Mesenchymal stem cell (in vitro differentiated cells and primary cell): ENCODE results near the gene TNNC1.

Experiments used
- DNase-seq: peaks from one replicate; pipeline ENCODE4 v3.0.0-alpha.2; 2013
- H2AFZ ChIP-seq: one replicate; pipeline ENCODE4 v1.6.1; 2013; ENCODE audit warnings: low read depth, mild to moderate bottlenecking, control low read depth, inconsistent platforms, low read length, moderate library complexity
- H2AK5ac ChIP-seq: 2 replicates; pipeline ENCODE4 v1.6.1; 2013; ENCODE audit warnings: low read length, moderate library complexity, mild to moderate bottlenecking, inconsistent platforms; ENCODE audit not compliant: severe bottlenecking
- H2BK120ac ChIP-seq: one replicate; pipeline ENCODE4 v1.6.1; 2013; ENCODE audit warnings: low read depth, mild to moderate bottlenecking, inconsistent platforms, low read length, moderate library complexity
- H2BK12ac ChIP-seq, 2 experiments: one replicate each; pipeline ENCODE4 v1.6.1; 2013; ENCODE audit warnings: inconsistent platforms in 2 of 2, low read length in 2 of 2, mild to moderate bottlenecking in 2 of 2, moderate library complexity in 2 of 2, control low read depth in 1 of 2
- H2BK15ac ChIP-seq: one replicate; pipeline ENCODE4 v1.6.1; 2013; ENCODE audit warnings: mild to moderate bottlenecking, low read depth, inconsistent platforms; ENCODE audit not compliant: poor library complexity, severe bottlenecking
- H2BK5ac ChIP-seq: 2 replicates; pipeline ENCODE4 v1.6.1; 2013; ENCODE audit warnings: low read depth, mild to moderate bottlenecking, low read length, control low read depth, inconsistent platforms; ENCODE audit not compliant: poor library complexity, severe bottlenecking
- H3K14ac ChIP-seq, 2 experiments: one replicate each; pipeline ENCODE4 v1.6.1; 2013; ENCODE audit warnings: inconsistent platforms in 2 of 2, low read length in 2 of 2, control low read depth in 1 of 2, mild to moderate bottlenecking in 1 of 2, moderate library complexity in 1 of 2
- H3K18ac ChIP-seq, 2 experiments: one replicate each; pipeline ENCODE4 v1.6.1; 2013; ENCODE audit warnings: inconsistent platforms in 2 of 2, low read length in 2 of 2, control low read depth in 1 of 2, low read depth in 1 of 2, mild to moderate bottlenecking in 1 of 2
- H3K23ac ChIP-seq, 2 experiments: one replicate each; pipeline ENCODE4 v1.6.1; 2013; ENCODE audit warnings: inconsistent platforms in 2 of 2, low read length in 2 of 2, mild to moderate bottlenecking in 2 of 2, moderate library complexity in 2 of 2, control low read depth in 1 of 2
- H3K27ac ChIP-seq: 2 replicates; pipeline ENCODE4 v1.5.1; 2013; ENCODE audit warnings: mild to moderate bottlenecking, moderate library complexity, low read length, control low read depth, inconsistent platforms; ENCODE audit not compliant: poor library complexity, severe bottlenecking
- H3K27me3 ChIP-seq, 2 experiments: 2 replicates each; pipeline versions ENCODE4 v1.6.1 to v1.7.0; 2013; ENCODE audit warnings: low read length in 2 of 2, mild to moderate bottlenecking in 2 of 2, moderate library complexity in 2 of 2, control low read depth in 1 of 2, inconsistent platforms in 1 of 2; ENCODE audit not compliant: control insufficient read depth in 1 of 2, insufficient read depth in 1 of 2
- H3K36me3 ChIP-seq, 2 experiments: 2 replicates each; pipeline versions ENCODE4 v1.6.1 to v1.7.0; 2013; ENCODE audit warnings: low read length in 2 of 2, control low read depth in 1 of 2, inconsistent platforms in 1 of 2, low read depth in 1 of 2, mild to moderate bottlenecking in 1 of 2; ENCODE audit not compliant: insufficient read depth in 2 of 2, control insufficient read depth in 1 of 2
- H3K4ac ChIP-seq, 2 experiments: one replicate each; pipeline ENCODE4 v1.6.1; 2013; ENCODE audit warnings: inconsistent platforms in 2 of 2, low read length in 2 of 2, mild to moderate bottlenecking in 2 of 2, moderate library complexity in 2 of 2, control low read depth in 1 of 2, low read depth in 1 of 2
- H3K4me1 ChIP-seq: 2 replicates; pipeline ENCODE4 v1.6.1; 2013; ENCODE audit warnings: low read depth, low read length, control low read depth; ENCODE audit not compliant: control insufficient read depth, insufficient read depth
- H3K4me2 ChIP-seq: 2 replicates; pipeline ENCODE4 v1.6.1; 2013; ENCODE audit warnings: low read length, mild to moderate bottlenecking, inconsistent platforms; ENCODE audit not compliant: poor library complexity, severe bottlenecking
- H3K4me3 ChIP-seq, 2 experiments: 2 replicates each; pipeline versions ENCODE4 v1.5.1 to v1.7.0; 2013; ENCODE audit warnings: low read length in 2 of 2, mild to moderate bottlenecking in 2 of 2, control low read depth in 1 of 2, low read depth in 1 of 2; ENCODE audit not compliant: insufficient read depth in 1 of 2
- H3K79me1 ChIP-seq: replicated peaks from 2 replicates; pipeline ENCODE4 v1.6.1; 2013; ENCODE audit warnings: mild to moderate bottlenecking, control low read depth, low read length, inconsistent platforms; ENCODE audit not compliant: poor library complexity, severe bottlenecking
- H3K9ac ChIP-seq: 2 replicates; pipeline ENCODE4 v1.7.0; 2013; ENCODE audit warnings: mild to moderate bottlenecking, low read length, moderate library complexity
- H3K9me3 ChIP-seq: 2 replicates; pipeline ENCODE4 v1.7.0; 2013; ENCODE audit warnings: mild to moderate bottlenecking, low read length; ENCODE audit not compliant: control insufficient read depth
- H4K8ac ChIP-seq: one replicate; pipeline ENCODE4 v1.6.1; 2013; ENCODE audit warnings: inconsistent platforms, mild to moderate bottlenecking, low read length, moderate library complexity
- H4K91ac ChIP-seq: one replicate; pipeline ENCODE4 v1.6.1; 2013; ENCODE audit warnings: mild to moderate bottlenecking, low read length, inconsistent platforms
- WGBS: methylation state at CpG from one replicate; pipeline ENCODE4 v1.1.7; 2013; ENCODE audit warnings: mixed read lengths; 5-methylcytosine and 5-hydroxymethylcytosine counted together

TNNC1 gene

GRCh38 chr3:52429031-52429430 is 24.8 kb downstream of the TNNC1 start:
- no peak overlapping the region for H2BK15ac ChIP-seq
- no peaks in the 10 kb centered on the region for H3K4me1 ChIP-seq
- no peak overlapping the region for H3K18ac ChIP-seq
- H3K9ac ChIP-seq: no peak overlapping the region
- H3K36me3 ChIP-seq: no peaks in the 10 kb centered on the region
- 40% methylated on average over 3 of the region's 3 CpGs for WGBS
- H2AFZ ChIP-seq: no peak overlapping the region
- peaks cover 0 to 16% of the 10 kb centered on the region in 2 experiments for H3K27me3 ChIP-seq
- H3K27ac ChIP-seq: no peak overlapping the region
- no peak overlapping the region for H2BK12ac ChIP-seq
- no peak overlapping the region for H4K91ac ChIP-seq
- no peak overlapping the region for H2BK120ac ChIP-seq
- no peak overlapping the region for H3K4ac ChIP-seq
- no peaks in the 10 kb centered on the region for H3K9me3 ChIP-seq
- H4K8ac ChIP-seq: no peak overlapping the region
- no peak overlapping the region for H3K14ac ChIP-seq
- H2BK5ac ChIP-seq: no peak overlapping the region
- no peak overlapping the region for H2AK5ac ChIP-seq
- DNase-seq: no peak
- H3K23ac ChIP-seq: no peak overlapping the region
- no peak overlapping the region for H3K4me2 ChIP-seq
- H3K4me3 ChIP-seq: no peak overlapping the region
- H3K79me1 ChIP-seq: no peaks in the 10 kb centered on the region

GRCh38 chr3:52428151-52429005 is 25.5 kb downstream of the TNNC1 start:
- Histone ChIP-seq H4K91ac (no peak overlapping the region), H3K36me3 (no peaks in the 10 kb centered on the region), H2BK12ac (no peak overlapping the region), H3K79me1 (no peaks in the 10 kb centered on the region), H2AK5ac (no peak overlapping the region), H2BK5ac (no peak overlapping the region), H3K4me1 (no peaks in the 10 kb centered on the region), H3K4me2 (no peak overlapping the region), H3K4ac (no peak overlapping the region), H3K14ac (no peak overlapping the region), H4K8ac (no peak overlapping the region), H3K9me3 (no peaks in the 10 kb centered on the region), H2BK15ac (no peak overlapping the region), H2BK120ac (no peak overlapping the region), H3K4me3 (no peak overlapping the region), H3K27ac (no peak overlapping the region), H3K18ac (no peak overlapping the region), H3K9ac (no peak overlapping the region), H2AFZ (no peak overlapping the region), H3K23ac (no peak overlapping the region), H3K27me3 (peaks cover 0 to 16% of the 10 kb centered on the region in 2 experiments)
- DNase-seq: peak; percentile 77
- 16% methylated on average over 6 of the region's 7 CpGs for WGBS

GRCh38 chr3:52423173-52423572 is 30.7 kb downstream of the TNNC1 start:
- no peak overlapping the region for H3K18ac ChIP-seq
- no peak overlapping the region for H3K23ac ChIP-seq
- H3K79me1 ChIP-seq: peaks cover 1% of the 10 kb centered on the region
- H2AFZ ChIP-seq: no peak overlapping the region
- no peak overlapping the region for H2BK15ac ChIP-seq
- H3K9me3 ChIP-seq: no peaks in the 10 kb centered on the region
- H4K8ac ChIP-seq: no peak overlapping the region
- H3K36me3 ChIP-seq: peaks cover 5 to 7% of the 10 kb centered on the region in 2 experiments
- no peak overlapping the region for H2BK12ac ChIP-seq
- H3K9ac ChIP-seq: peak overlapping the region; percentile 36
- no peak overlapping the region for H2AK5ac ChIP-seq
- no peak for DNase-seq
- H2BK5ac ChIP-seq: no peak overlapping the region
- no peaks in the 10 kb centered on the region for H3K27me3 ChIP-seq
- WGBS: 85% methylated on average over 4 of the region's 5 CpGs
- no peaks in the 10 kb centered on the region for H3K4me1 ChIP-seq
- no peak overlapping the region for H3K14ac ChIP-seq
- H3K4me3 ChIP-seq: no peak overlapping the region
- no peak overlapping the region for H3K4ac ChIP-seq
- H3K27ac ChIP-seq: no peak overlapping the region
- H4K91ac ChIP-seq: no peak overlapping the region
- H2BK120ac ChIP-seq: no peak overlapping the region
- no peak overlapping the region for H3K4me2 ChIP-seq

GRCh38 chr3:52422669-52423068 is 31.2 kb downstream of the TNNC1 start:
- no peaks in the 10 kb centered on the region for H3K4me1 ChIP-seq
- no peak overlapping the region for H3K4me3 ChIP-seq
- no peak overlapping the region for H2BK5ac ChIP-seq
- H3K27ac ChIP-seq: no peak overlapping the region
- H2AK5ac ChIP-seq: no peak overlapping the region
- no peak overlapping the region for H3K9ac ChIP-seq
- H2BK15ac ChIP-seq: no peak overlapping the region
- H3K9me3 ChIP-seq: no peaks in the 10 kb centered on the region
- DNase-seq: no peak
- no peak overlapping the region for H4K8ac ChIP-seq
- H2BK12ac ChIP-seq: no peak overlapping the region
- 83% methylated on average over 3 of the region's 3 CpGs for WGBS
- no peak overlapping the region for H4K91ac ChIP-seq
- H2AFZ ChIP-seq: no peak overlapping the region
- H3K14ac ChIP-seq: no peak overlapping the region
- no peak overlapping the region for H3K23ac ChIP-seq
- H3K27me3 ChIP-seq: no peaks in the 10 kb centered on the region
- no peak overlapping the region for H3K4me2 ChIP-seq
- H3K4ac ChIP-seq: no peak overlapping the region
- H2BK120ac ChIP-seq: no peak overlapping the region
- peaks cover 1% of the 10 kb centered on the region for H3K79me1 ChIP-seq
- H3K36me3 ChIP-seq: peaks cover 5 to 8% of the 10 kb centered on the region in 2 experiments
- H3K18ac ChIP-seq: no peak overlapping the region
